SHP77 treated with DMSO at 0.1 percent for 48 hours (cell line): ENCODE measurements around the gene RALGPS1.
A peak's percentile ranks its signal among the peaks of the same experiment; 100 is the strongest.

ENCODE experiments used
- DNase-seq: peaks from one replicate; lab custom pipeline; 2025; lab: John Stamatoyannopoulos, UW

RALGPS1 gene

GRCh38 chr9:127224178-127224882 lies 309.7 kb downstream of the RALGPS1 start:
- peak; percentile 68 for DNase-seq

DNA sequence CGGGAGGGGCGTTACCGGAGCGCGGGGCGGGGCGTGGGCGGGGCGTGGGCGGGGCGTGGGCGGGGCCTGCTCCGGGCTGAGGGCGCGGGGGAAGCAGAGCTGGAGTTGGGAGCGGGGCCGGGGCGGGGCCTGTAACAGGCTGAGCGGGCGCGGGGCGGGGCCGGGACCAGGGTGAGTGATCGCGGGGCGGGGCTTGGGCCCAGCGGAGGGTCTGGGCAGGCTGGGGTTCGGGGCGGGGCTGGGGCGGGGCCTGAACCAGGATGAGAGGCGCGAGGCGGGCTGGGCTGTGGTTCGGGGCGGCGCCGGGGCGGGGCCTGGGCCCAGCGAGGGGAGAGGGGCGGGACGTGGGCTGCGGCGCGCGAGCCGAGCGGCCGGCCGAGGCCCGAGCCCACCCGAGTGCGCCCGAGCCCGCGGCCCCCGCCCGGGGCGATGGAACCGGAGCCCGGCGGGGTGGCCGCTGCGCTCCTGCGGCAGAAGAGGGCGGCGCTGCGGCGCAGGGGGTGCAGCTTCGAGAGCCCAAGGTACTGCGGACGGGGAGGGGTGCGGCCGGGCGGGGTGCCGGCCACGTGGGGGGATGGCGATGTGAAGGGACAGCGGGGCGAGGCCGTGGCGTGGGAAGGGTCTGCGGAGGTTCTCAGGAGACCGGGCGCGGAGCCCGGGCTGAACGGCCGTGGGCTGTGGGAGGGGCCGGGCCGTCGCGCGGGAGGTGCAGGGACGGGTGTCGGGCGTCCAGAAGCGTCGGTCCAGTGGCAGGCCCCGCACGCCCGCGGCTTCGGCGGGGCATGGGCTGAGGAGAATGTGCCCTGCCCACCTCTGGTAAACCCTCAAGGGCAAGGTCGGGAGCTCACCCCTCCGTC lies 310.5 kb downstream of the RALGPS1 start:
- peak; percentile 60 for DNase-seq

GRCh38 chr9:127225801-127226625 lies 311.4 kb downstream of the RALGPS1 start:
- no peak for DNase-seq

- DNase-seq: no peak
These were observed 315.3 kb downstream of the RALGPS1 start for GRCh38 chr9:127229691-127230417.

DNA sequence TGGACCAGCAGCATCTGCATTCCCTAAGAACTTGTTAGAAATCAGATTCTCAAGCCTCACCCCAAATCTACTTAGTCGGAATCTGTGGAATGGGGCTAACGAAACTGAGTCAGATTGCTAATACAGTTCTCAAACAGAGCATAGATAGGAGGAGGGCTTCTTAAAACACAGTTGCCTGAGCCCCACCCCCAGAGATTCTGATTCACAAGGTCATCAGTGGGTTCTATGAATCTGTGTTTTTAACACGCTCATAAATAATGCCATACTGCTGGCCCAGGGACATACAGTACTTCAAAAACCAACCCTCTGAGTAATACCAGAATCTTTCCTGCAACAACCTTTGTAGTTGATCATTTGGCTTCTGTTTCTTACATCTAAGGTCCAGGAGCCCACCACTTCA lies 317.1 kb downstream of the RALGPS1 start:
- no peak for DNase-seq

GRCh38 chr9:127232833-127233549 lies 318.4 kb downstream of the RALGPS1 start:
- no peak for DNase-seq

GRCh38 chr9:127233550-127233949 lies 319.0 kb downstream of the RALGPS1 start:
- no peak for DNase-seq

DNA sequence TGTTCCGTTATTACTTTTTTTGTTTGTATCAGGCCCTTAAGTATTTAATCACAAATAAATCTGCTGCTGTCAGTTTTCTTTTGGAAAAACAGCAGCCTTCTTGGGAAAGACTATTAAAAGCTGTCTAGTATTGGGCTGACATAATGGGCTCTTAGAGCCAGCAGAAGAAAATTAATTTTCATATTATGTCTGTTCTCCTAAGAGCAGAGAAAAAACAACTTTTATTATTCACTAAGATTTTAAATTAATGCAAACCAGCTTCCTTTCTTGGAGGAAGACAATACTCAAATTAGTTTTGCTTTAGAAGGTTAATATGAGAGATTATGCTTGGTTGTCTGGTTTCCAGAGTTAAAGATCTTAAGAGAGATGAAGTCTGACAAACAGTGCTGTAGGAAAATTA lies 319.4 kb downstream of the RALGPS1 start:
- DNase-seq: no peak

GRCh38 chr9:127237801-127238200 lies 323.2 kb downstream of the RALGPS1 start:
- DNase-seq: no peak

GRCh38 chr9:127241354-127241753 lies 326.8 kb downstream of the RALGPS1 start:
- no peak for DNase-seq

GRCh38 chr9:127244609-127245601 lies 330.3 kb downstream of the RALGPS1 start:
- DNase-seq: peak; percentile 96

- no peak for DNase-seq
These were observed 331.1 kb downstream of the RALGPS1 start for GRCh38 chr9:127245637-127246164.

DNA sequence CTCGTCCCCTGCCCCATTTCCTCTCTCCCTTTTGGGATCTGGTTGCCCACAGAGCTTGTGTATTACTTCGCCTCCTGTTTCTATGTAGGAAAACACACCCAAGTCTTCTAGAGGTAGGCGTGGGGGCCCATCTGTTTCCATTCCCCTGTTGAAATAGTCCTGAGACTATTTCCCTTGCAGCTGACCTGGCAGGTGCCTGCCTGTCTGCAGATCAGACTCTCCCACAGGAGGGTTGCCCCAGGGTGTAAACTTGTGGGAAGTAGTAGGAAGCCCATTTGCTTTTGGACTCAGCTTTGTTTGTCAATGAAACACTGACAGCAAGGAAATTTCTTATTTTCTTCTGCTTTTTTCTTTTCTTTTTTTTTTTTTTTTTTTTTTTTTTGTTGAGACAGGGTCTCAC lies 333.7 kb downstream of the RALGPS1 start:
- DNase-seq: no peak

GRCh38 chr9:127249877-127250276 lies 335.3 kb downstream of the RALGPS1 start:
- no peak for DNase-seq

DNA sequence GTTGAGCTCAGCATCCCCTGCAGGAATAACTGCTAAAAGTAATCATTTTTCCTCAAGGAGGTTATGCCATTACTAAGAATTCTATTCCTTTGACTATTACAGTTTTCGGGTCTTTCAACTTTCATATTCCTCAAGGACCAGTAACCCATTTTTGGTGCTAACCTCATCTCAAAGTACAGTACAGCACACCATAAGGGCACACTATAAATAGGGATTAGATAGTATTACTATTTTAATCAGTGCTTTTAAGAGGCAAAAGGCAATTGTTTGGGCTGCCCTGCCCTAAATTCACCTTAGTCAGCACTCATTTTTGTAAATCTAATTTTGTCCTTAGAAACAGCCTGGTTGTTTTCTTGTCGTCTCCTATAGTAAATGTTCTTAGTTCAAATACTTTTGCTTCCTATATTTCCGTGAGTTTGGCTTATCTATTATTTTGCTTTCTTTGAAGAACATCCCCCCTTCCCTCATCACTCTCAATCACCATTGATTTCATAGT lies 336.4 kb downstream of the RALGPS1 start:
- no peak for DNase-seq

- no peak for DNase-seq
These were observed 338.1 kb downstream of the RALGPS1 start for GRCh38 chr9:127252410-127253318.

GRCh38 chr9:127253446-127253845 lies 338.9 kb downstream of the RALGPS1 start:
- DNase-seq: no peak

GRCh38 chr9:127255692-127256091 lies 341.1 kb downstream of the RALGPS1 start:
- DNase-seq: no peak
